SU-DHL-6 (cell line): ENCODE data around the gene ATP6V0C.

ENCODE experiments used
- CTCF ChIP-seq: fragments of 200-600 bp; sonication (generic); IDR thresholded peaks from one replicate; pipeline ENCODE4 v1.5.1; 2017; ENCODE audit warnings: antibody characterized with exemption, mild to moderate bottlenecking, low read length, moderate library complexity; ENCODE audit not compliant: insufficient read depth, poor library complexity, severe bottlenecking
- EZH2phosphoT487 ChIP-seq: fragments of 200-600 bp; sonication (generic), shearing (Covaris generic); conservative IDR thresholded peaks from 2 replicates; pipeline ENCODE4 v1.6.1; 2018; ENCODE audit warnings: mild to moderate bottlenecking, antibody characterized with exemption, low read length, moderate library complexity, mixed read lengths

- TF ChIP-seq CTCF (no peak), EZH2phosphoT487 (no peak)
These were observed 41.9 kb upstream of the ATP6V0C start for GRCh38 chr16:2471653-2472487.
